ENCODE results near the gene NUBP1.

- TF ChIP-seq POLR2A (IDR thresholded peaks at IDR 0.05; ENCODE audit: borderline replicate concordance, extremely low read depth, insufficient read depth, insufficient read length) (no peak), EZH2 (IDR thresholded peaks at IDR 0.05) (no peak), YY1 (IDR thresholded peaks at IDR 0.05; ENCODE audit: extremely low read depth, insufficient replicate concordance, low read depth, low read length) (no peak), RAD21 (IDR thresholded peaks at IDR 0.05; ENCODE audit: low read depth) (no peak), CTCF (IDR thresholded peaks at IDR 0.05 in 2 of 3, conservative IDR thresholded peaks at IDR 0.05 in 1 of 3; ENCODE audit: borderline replicate concordance in 1 of 3, insufficient read depth in 1 of 3, low read depth in 2 of 3, low read length in 2 of 3) (no peak), CEBPB (IDR thresholded peaks at IDR 0.05; ENCODE audit: low read depth) (no peak), POLR2AphosphoS5 (IDR thresholded peaks at IDR 0.05; ENCODE audit: low read depth, low read length) (no peak), SIN3A (IDR thresholded peaks at IDR 0.05; ENCODE audit: low read depth) (no peak), JUND (IDR thresholded peaks at IDR 0.05) (no peak), TCF7L2 (IDR thresholded peaks at IDR 0.05; ENCODE audit: borderline replicate concordance, extremely low read depth, insufficient read depth, insufficient read length) (no peak)
- TF ChIP-seq, protein P1, sequence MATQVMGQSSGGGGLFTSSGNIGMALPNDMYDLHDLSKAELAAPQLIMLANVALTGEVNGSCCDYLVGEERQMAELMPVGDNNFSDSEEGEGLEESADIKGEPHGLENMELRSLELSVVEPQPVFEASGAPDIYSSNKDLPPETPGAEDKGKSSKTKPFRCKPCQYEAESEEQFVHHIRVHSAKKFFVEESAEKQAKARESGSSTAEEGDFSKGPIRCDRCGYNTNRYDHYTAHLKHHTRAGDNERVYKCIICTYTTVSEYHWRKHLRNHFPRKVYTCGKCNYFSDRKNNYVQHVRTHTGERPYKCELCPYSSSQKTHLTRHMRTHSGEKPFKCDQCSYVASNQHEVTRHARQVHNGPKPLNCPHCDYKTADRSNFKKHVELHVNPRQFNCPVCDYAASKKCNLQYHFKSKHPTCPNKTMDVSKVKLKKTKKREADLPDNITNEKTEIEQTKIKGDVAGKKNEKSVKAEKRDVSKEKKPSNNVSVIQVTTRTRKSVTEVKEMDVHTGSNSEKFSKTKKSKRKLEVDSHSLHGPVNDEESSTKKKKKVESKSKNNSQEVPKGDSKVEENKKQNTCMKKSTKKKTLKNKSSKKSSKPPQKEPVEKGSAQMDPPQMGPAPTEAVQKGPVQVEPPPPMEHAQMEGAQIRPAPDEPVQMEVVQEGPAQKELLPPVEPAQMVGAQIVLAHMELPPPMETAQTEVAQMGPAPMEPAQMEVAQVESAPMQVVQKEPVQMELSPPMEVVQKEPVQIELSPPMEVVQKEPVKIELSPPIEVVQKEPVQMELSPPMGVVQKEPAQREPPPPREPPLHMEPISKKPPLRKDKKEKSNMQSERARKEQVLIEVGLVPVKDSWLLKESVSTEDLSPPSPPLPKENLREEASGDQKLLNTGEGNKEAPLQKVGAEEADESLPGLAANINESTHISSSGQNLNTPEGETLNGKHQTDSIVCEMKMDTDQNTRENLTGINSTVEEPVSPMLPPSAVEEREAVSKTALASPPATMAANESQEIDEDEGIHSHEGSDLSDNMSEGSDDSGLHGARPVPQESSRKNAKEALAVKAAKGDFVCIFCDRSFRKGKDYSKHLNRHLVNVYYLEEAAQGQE (IDR thresholded peaks at IDR 0.05; ENCODE audit: low read depth), result no peak
- TF ChIP-seq, protein P2, sequence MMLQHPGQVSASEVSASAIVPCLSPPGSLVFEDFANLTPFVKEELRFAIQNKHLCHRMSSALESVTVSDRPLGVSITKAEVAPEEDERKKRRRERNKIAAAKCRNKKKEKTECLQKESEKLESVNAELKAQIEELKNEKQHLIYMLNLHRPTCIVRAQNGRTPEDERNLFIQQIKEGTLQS (IDR thresholded peaks at IDR 0.05), result no peak
Measured at GRCh38 chr16:10743227-10743609, 424 bp upstream of the NUBP1 start.
